WTC11 (cell line): ENCODE measurements around the gene TSPAN4. TPM values are rescaled to one million over a fixed set of nuclear protein-coding genes. Genes with fewer than 3 reads are reported as not detected.

Source experiments
- ATAC-seq: fragments of 200-7000 bp; cut with Tn5 transposase; 2 replicates; pipeline ENCODE4 v1.10.0; 2021; ENCODE audit warnings: mild to moderate bottlenecking, moderate library complexity
- CTCF ChIA-PET: fragments of 300-600 bp; sonication (Branson Sonifier 250); formaldehyde crosslinking; loops from one replicate; lab custom pipeline; 2021; ENCODE audit warnings: antibody characterized with exemption; lab: Charles Lee
- POLR2A ChIA-PET: fragments of 350-600 bp; sonication (Branson Sonifier 250); formaldehyde crosslinking; loops from one replicate; lab custom pipeline; 2021; ENCODE audit warnings: antibody characterized with exemption; lab: Charles Lee
- DNase-seq: peaks from one replicate; pipeline ENCODE4 v3.0.0; 2021; ENCODE audit warnings: low spot score
- H3K27ac Mint-ChIP-seq: 2 replicates; pipeline ENCODE4 v1.8.0; 2021; ENCODE audit warnings: mixed read lengths
- H3K27me3 Mint-ChIP-seq: 2 replicates; pipeline ENCODE4 v1.8.0; 2021; ENCODE audit warnings: low read depth, mild to moderate bottlenecking, moderate library complexity, mixed read lengths
- H3K36me3 Mint-ChIP-seq: 2 replicates; pipeline ENCODE4 v1.8.0; 2021; ENCODE audit warnings: mixed read lengths
- H3K4me1 Mint-ChIP-seq: 2 replicates; pipeline ENCODE4 v1.8.0; 2022; ENCODE audit warnings: mixed read lengths
- H3K4me3 Mint-ChIP-seq: 2 replicates; pipeline ENCODE4 v1.8.0; 2021; ENCODE audit warnings: mild to moderate bottlenecking, moderate library complexity, mixed read lengths
- H3K9me3 Mint-ChIP-seq: 2 replicates; pipeline ENCODE4 v1.8.0; 2021; ENCODE audit warnings: mixed read lengths
- ARID4B ChIP-seq: sonication (generic); formaldehyde crosslinking; IDR thresholded peaks from 2 replicates; pipeline ENCODE4 v1.8.0; 2023; ENCODE audit warnings: missing genetic modification reagents, mild to moderate bottlenecking, borderline replicate concordance
- ATF1 ChIP-seq: sonication (generic); formaldehyde crosslinking; IDR thresholded peaks from 2 replicates; pipeline ENCODE4 v1.8.1; 2023; ENCODE audit warnings: mild to moderate bottlenecking, moderate library complexity, missing genetic modification reagents
- GTF2I ChIP-seq: fragments of 250-450 bp; sonication (Bioruptor Pico); conservative IDR thresholded peaks from 2 replicates; pipeline ENCODE4 v1.4.0; 2021; ENCODE audit warnings: mild to moderate bottlenecking
- MLX ChIP-seq: sonication (generic); formaldehyde crosslinking; IDR thresholded peaks from 2 replicates; pipeline ENCODE4 v1.8.1; 2023; ENCODE audit warnings: mild to moderate bottlenecking, missing genetic modification reagents, moderate library complexity
- MYBL2 ChIP-seq: sonication (generic); formaldehyde crosslinking; IDR thresholded peaks from 2 replicates; pipeline ENCODE4 v1.8.1; 2023; ENCODE audit warnings: mild to moderate bottlenecking, moderate library complexity, missing genetic modification reagents
- OVOL2 ChIP-seq: fragments of 250-450 bp; sonication (Bioruptor Pico); IDR thresholded peaks from 2 replicates; pipeline ENCODE4 v1.9.0; 2021; ENCODE audit warnings: mild to moderate bottlenecking, borderline replicate concordance
- PREB ChIP-seq: sonication (generic); formaldehyde crosslinking; IDR thresholded peaks from 2 replicates; pipeline ENCODE4 v1.8.1; 2022; ENCODE audit warnings: mild to moderate bottlenecking, missing genetic modification reagents, moderate library complexity, borderline replicate concordance
- PRRX2 ChIP-seq: fragments of 250-450 bp; sonication (Bioruptor Pico); IDR thresholded peaks from 2 replicates; pipeline ENCODE4 v1.8.0; 2021; ENCODE audit warnings: mild to moderate bottlenecking
- RELA ChIP-seq: sonication (generic); formaldehyde crosslinking; IDR thresholded peaks from 2 replicates; pipeline ENCODE4 v1.8.1; 2022; ENCODE audit warnings: missing genetic modification reagents, mild to moderate bottlenecking, borderline replicate concordance
- TEAD4 ChIP-seq: sonication (generic); formaldehyde crosslinking; IDR thresholded peaks from 2 replicates; pipeline ENCODE4 v1.8.0; 2022; ENCODE audit warnings: mild to moderate bottlenecking, missing genetic modification reagents
- ZNF416 ChIP-seq: fragments of 250-450 bp; sonication (Bioruptor Pico); IDR thresholded peaks from 2 replicates; pipeline ENCODE4 v1.9.0; 2021; ENCODE audit warnings: mild to moderate bottlenecking, inconsistent platforms
- ZNF512 ChIP-seq: sonication (generic); formaldehyde crosslinking; IDR thresholded peaks from 2 replicates; pipeline ENCODE4 v1.8.1; 2022; ENCODE audit warnings: missing genetic modification reagents, borderline replicate concordance
- total RNA-seq: library from RNA; stranded (reverse); gene quantifications from 3 replicates; pipeline ENCODE4 v1.2.3, GENCODE V29; 2021
- TF ChIP-seq, protein P1 (sequence below): sonication (generic); formaldehyde crosslinking; conservative IDR thresholded peaks from 2 replicates; pipeline ENCODE4 v1.8.1; 2023; ENCODE audit warnings: mild to moderate bottlenecking, low read depth, missing genetic modification reagents, moderate library complexity
- TF ChIP-seq, protein P2 (sequence below): sonication (generic); formaldehyde crosslinking; IDR thresholded peaks from 2 replicates; pipeline ENCODE4 v1.8.1; 2022; ENCODE audit warnings: low read depth, missing genetic modification reagents, borderline replicate concordance

The TSPAN4 gene
- total RNA-seq, 1 experiment from 2014 or later: 94.3 TPM

GRCh38 chr11:863910-864827 is 21.5 kb downstream of the TSPAN4 start:
- Mint-ChIP-seq H3K4me1 (peaks cover 26% of the 10 kb centered on the region), H3K9me3 (no peaks in the 10 kb centered on the region), H3K4me3 (no peak overlapping the region), H3K27ac (no peak overlapping the region)
- no peak for ATAC-seq
- TF ChIP-seq ATF1 (no peak), ZNF416 (no peak), GTF2I (no peak), ZNF512 (CRISPR knock-in tag) (no peak), MLX (CRISPR knock-in tag) (no peak)
- TF ChIP-seq, protein P1, sequence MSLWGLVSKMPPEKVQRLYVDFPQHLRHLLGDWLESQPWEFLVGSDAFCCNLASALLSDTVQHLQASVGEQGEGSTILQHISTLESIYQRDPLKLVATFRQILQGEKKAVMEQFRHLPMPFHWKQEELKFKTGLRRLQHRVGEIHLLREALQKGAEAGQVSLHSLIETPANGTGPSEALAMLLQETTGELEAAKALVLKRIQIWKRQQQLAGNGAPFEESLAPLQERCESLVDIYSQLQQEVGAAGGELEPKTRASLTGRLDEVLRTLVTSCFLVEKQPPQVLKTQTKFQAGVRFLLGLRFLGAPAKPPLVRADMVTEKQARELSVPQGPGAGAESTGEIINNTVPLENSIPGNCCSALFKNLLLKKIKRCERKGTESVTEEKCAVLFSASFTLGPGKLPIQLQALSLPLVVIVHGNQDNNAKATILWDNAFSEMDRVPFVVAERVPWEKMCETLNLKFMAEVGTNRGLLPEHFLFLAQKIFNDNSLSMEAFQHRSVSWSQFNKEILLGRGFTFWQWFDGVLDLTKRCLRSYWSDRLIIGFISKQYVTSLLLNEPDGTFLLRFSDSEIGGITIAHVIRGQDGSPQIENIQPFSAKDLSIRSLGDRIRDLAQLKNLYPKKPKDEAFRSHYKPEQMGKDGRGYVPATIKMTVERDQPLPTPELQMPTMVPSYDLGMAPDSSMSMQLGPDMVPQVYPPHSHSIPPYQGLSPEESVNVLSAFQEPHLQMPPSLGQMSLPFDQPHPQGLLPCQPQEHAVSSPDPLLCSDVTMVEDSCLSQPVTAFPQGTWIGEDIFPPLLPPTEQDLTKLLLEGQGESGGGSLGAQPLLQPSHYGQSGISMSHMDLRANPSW (CRISPR knock-in tag): no peak
- TF ChIP-seq, all 79 proteins: peak for 0
- ChIA-PET POLR2A (interaction anchor here (0.6 to 2.1 kb wide), 2 partner anchors 9 to 72 kb away, joined by 6 to 8 read pairs; no protein-coding TSS in a partner anchor), CTCF (interaction anchor here (0.6 to 3.8 kb wide), 4 partner anchors 12 to 34 kb away, joined by 3 to 24 read pairs (median 8); no protein-coding TSS in a partner anchor)
- Mint-ChIP-seq H3K36me3 (no peaks in the 10 kb centered on the region), H3K27me3 (peaks cover 3% of the 10 kb centered on the region; the same call in 1 of the 2 replicates)
- DNase-seq: no peak

DNA sequence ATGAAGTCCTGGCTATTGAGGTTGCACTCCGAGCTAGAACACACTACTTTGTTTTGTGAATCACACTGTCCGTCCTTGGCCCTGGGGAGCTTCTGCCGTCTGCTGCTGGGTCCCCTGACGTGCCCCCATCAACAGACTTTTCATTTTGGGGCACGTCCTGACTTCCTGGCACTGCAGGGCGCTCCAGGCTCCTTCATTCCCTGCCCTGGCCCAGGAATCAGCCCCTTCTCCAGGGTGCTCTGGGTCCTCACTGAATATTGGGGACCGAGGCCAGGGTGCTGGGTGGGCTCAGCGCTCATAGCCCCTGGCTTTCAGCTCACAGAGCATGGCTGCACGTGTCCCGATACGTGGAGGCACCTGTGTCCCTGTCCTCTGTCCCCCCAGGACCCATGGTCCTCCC is 22.2 kb downstream of the TSPAN4 start:
- H3K36me3 Mint-ChIP-seq: no peaks in the 10 kb centered on the region
- H3K27ac Mint-ChIP-seq: 0 out of 2 replicates have a peak overlapping the region, but pooled peaks have one; percentile 8
- POLR2A ChIA-PET: interaction anchor here (0.7 kb wide), 1 partner anchor 22 kb away, joined by 7 read pairs; no protein-coding TSS in a partner anchor
- no peaks in the 10 kb centered on the region for H3K9me3 Mint-ChIP-seq
- H3K4me1 Mint-ChIP-seq: peaks cover 26% of the 10 kb centered on the region
- peaks cover 2% of the 10 kb centered on the region; the same call in 1 of the 2 replicates for H3K27me3 Mint-ChIP-seq
- ATAC-seq (no peak), DNase-seq (no peak)
- H3K4me3 Mint-ChIP-seq: no peak overlapping the region
- TF ChIP-seq, protein P2, sequence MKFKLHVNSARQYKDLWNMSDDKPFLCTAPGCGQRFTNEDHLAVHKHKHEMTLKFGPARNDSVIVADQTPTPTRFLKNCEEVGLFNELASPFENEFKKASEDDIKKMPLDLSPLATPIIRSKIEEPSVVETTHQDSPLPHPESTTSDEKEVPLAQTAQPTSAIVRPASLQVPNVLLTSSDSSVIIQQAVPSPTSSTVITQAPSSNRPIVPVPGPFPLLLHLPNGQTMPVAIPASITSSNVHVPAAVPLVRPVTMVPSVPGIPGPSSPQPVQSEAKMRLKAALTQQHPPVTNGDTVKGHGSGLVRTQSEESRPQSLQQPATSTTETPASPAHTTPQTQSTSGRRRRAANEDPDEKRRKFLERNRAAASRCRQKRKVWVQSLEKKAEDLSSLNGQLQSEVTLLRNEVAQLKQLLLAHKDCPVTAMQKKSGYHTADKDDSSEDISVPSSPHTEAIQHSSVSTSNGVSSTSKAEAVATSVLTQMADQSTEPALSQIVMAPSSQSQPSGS (CRISPR knock-in tag): no peak
- CTCF ChIA-PET: interaction anchor here (0.6 kb wide), 1 partner anchor 29 kb away, joined by 3 read pairs; no protein-coding TSS in a partner anchor

DNA sequence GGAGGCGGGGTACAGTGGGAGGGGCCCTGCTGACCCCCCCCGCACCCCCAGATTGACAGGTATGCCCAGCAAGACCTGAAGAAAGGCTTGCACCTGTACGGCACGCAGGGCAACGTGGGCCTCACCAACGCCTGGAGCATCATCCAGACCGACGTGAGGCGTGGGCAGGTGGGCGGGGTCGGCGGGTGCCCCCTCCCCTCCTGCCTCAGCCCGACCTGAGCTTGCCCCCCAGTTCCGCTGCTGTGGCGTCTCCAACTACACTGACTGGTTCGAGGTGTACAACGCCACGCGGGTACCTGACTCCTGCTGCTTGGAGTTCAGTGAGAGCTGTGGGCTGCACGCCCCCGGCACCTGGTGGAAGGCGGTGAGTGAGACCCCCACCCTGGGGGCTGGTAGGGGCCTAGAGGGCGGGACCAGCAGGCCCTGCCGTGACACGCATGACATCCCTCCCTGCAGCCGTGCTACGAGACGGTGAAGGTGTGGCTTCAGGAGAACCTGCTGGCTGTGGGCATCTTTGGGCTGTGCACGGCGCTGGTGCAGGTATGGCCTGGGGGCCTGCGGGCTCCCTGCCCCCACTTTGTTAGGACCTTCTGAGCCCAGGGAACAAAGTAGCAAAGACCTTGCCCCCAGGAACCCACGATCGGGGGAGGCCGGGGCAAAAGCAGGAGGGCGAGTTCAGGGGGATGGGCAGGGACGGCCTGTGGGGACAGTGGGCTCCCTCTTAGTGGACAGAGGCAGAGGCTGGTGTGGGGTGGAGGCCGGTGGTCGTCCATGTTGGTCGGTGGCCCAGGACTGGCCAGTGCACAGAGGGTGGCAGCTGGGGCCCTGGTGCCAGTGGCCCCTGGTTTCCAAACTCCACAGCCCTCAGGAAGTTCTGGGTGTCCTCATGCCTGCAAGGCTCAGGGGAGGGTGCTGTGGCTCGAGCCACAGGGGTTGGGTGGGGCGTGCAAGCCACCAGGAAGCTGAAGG is 23.1 kb downstream of the TSPAN4 start:
- DNase-seq (no peak), ATAC-seq (no peak)
- Mint-ChIP-seq H3K9me3 (no peaks in the 10 kb centered on the region), H3K27ac (no peak overlapping the region), H3K4me3 (no peak overlapping the region), H3K36me3 (no peaks in the 10 kb centered on the region), H3K4me1 (peaks cover 26% of the 10 kb centered on the region), H3K27me3 (no peaks in the 10 kb centered on the region)
- POLR2A ChIA-PET: interaction anchor here (0.7 kb wide), 1 partner anchor 22 kb away, joined by 7 read pairs; no protein-coding TSS in a partner anchor
- CTCF ChIA-PET: no interaction called here
- no peak for TF ChIP-seq PREB (CRISPR knock-in tag)
- TF ChIP-seq PRRX2: no peak
- TF ChIP-seq ARID4B (CRISPR knock-in tag): no peak
- TF ChIP-seq RELA (CRISPR knock-in tag): no peak
- no peak for TF ChIP-seq OVOL2 (CRISPR knock-in tag)
- TF ChIP-seq TEAD4 (CRISPR knock-in tag): no peak
- TF ChIP-seq MYBL2 (CRISPR knock-in tag): no peak
